Cardiac muscle cell (in vitro differentiated cells and primary cell): ENCODE data around the gene GPR142. TPM values are rescaled to one million over a fixed set of nuclear protein-coding genes. Genes with fewer than 3 reads are reported as not detected.

Experiments
- DNase-seq, 2 donors: peaks; one replicate each; pipeline versions ENCODE4 v3.0.0 to v3.0.0-alpha.2; 2010 to 2017; ENCODE audit warnings: low read depth in 1 of 2, low spot score in 1 of 2
- H3K27ac ChIP-seq: fragments of 200-600 bp; sonication (generic); 2 replicates; pipeline ENCODE4 v1.5.1; 2016
- H3K27me3 ChIP-seq: fragments of 200-600 bp; sonication (generic); 2 replicates; pipeline ENCODE4 v1.6.0; 2016; ENCODE audit warnings: control low read depth
- H3K36me3 ChIP-seq: fragments of 200-600 bp; sonication (generic); 2 replicates; pipeline ENCODE4 v1.5.1; 2016; ENCODE audit warnings: control low read depth
- H3K4me1 ChIP-seq: fragments of 200-600 bp; sonication (generic); 2 replicates; pipeline ENCODE4 v1.8.1; 2017; ENCODE audit warnings: low read depth, mild to moderate bottlenecking, mixed run types
- H3K4me3 ChIP-seq: fragments of 200-600 bp; sonication (generic); 2 replicates; pipeline ENCODE4 v1.5.1; 2016; ENCODE audit warnings: mild to moderate bottlenecking
- H3K9me3 ChIP-seq: fragments of 200-600 bp; sonication (generic); 2 replicates; pipeline ENCODE4 v1.5.1; 2017; ENCODE audit warnings: low read depth, mild to moderate bottlenecking, control low read depth
- polyA plus RNA-seq: library from polyadenylated mRNA; unstranded; fragments of >200 nt; fragmentation: Nextera tagmentation; extraction: Ambion mirVana; gene quantifications from 2 replicates; pipeline ENCODE4 v1.2.1, GENCODE V29; 2016
- total RNA-seq: library from RNA; depleted of rRNA; stranded (reverse); fragments of >200 nt; gene quantifications from 2 replicates; pipeline ENCODE4 v1.2.3, GENCODE V29; 2016
- TF ChIP-seq, protein P1 (sequence below): IDR thresholded peaks from 2 replicates; pipeline ENCODE4 v1.5.1; 2012; ENCODE audit warnings: low read depth, mild to moderate bottlenecking, low read length

The GPR142 gene, protein sequence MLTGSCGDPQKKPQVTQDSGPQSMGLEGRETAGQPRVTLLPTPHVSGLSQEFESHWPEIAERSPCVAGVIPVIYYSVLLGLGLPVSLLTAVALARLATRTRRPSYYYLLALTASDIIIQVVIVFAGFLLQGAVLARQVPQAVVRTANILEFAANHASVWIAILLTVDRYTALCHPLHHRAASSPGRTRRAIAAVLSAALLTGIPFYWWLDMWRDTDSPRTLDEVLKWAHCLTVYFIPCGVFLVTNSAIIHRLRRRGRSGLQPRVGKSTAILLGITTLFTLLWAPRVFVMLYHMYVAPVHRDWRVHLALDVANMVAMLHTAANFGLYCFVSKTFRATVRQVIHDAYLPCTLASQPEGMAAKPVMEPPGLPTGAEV
- total RNA-seq (not detected in 2 replicates), polyA plus RNA-seq (not detected in 2 replicates)

DNA sequence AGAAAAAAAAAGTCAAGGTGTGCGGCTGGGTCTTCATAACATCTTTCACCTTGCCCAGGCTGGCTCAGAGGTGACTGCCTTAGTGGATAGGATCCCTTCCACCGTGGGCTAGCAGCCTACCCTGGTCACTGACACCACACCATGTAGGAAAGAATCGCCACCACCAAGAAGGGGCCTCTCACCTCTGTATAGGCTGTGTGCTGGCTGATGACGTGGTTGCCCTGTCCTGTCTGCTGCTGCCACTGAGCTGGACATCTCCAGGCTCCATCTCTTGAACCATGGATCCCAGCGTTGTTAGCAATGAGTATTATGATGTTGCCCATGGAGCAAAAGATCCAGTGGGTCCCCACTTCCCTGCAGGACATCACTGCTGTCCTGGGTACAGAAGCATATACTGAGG lies at the start of gene GPR142:
GPR142 (plus strand) TSS at position 301 of the 400 bp plus-strand sequence. CDS start 2,035 bp downstream, outside the sequence.
- H3K36me3 ChIP-seq = no peaks in the 10 kb centered on the region
- no peaks in the 10 kb centered on the region for H3K4me1 ChIP-seq
- H3K4me3 ChIP-seq = no peak within 1 kb of the TSS
- TF ChIP-seq, protein P1, sequence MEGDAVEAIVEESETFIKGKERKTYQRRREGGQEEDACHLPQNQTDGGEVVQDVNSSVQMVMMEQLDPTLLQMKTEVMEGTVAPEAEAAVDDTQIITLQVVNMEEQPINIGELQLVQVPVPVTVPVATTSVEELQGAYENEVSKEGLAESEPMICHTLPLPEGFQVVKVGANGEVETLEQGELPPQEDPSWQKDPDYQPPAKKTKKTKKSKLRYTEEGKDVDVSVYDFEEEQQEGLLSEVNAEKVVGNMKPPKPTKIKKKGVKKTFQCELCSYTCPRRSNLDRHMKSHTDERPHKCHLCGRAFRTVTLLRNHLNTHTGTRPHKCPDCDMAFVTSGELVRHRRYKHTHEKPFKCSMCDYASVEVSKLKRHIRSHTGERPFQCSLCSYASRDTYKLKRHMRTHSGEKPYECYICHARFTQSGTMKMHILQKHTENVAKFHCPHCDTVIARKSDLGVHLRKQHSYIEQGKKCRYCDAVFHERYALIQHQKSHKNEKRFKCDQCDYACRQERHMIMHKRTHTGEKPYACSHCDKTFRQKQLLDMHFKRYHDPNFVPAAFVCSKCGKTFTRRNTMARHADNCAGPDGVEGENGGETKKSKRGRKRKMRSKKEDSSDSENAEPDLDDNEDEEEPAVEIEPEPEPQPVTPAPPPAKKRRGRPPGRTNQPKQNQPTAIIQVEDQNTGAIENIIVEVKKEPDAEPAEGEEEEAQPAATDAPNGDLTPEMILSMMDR = no peak
- H3K27ac ChIP-seq = no peak within 1 kb of the TSS
- no peak for DNase-seq
- no peaks in the 10 kb centered on the region for H3K9me3 ChIP-seq
- peaks cover 5% of the 10 kb centered on the region for H3K27me3 ChIP-seq

DNA sequence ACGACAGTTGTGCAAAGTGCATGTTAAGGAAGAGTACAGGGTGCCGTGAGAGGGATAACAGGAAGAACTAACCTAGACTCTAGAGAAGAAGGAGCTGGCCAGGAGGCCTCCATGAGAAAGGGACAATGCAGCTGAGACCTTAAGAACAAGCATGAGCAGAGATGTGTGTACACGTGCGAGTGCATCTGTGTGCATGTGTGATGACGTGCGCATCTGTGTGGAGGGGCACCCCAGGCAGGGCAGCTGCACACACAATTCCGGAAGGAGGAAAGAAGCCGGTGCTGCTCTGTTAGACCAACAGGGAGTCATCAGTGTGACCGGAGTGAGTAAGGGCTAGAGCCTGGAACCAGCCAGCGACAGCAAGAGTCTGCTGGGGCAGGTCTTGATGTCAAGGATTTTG lies 48.9 kb upstream of the GPR142 start:
- Histone ChIP-seq H3K27me3 (peaks cover 6% of the 10 kb centered on the region), H3K4me1 (no peaks in the 10 kb centered on the region), H3K36me3 (no peaks in the 10 kb centered on the region), H3K9me3 (no peaks in the 10 kb centered on the region), H3K27ac (no peak overlapping the region), H3K4me3 (no peak overlapping the region)
- TF ChIP-seq, protein P1 = no peak
- DNase-seq = no peak

DNA sequence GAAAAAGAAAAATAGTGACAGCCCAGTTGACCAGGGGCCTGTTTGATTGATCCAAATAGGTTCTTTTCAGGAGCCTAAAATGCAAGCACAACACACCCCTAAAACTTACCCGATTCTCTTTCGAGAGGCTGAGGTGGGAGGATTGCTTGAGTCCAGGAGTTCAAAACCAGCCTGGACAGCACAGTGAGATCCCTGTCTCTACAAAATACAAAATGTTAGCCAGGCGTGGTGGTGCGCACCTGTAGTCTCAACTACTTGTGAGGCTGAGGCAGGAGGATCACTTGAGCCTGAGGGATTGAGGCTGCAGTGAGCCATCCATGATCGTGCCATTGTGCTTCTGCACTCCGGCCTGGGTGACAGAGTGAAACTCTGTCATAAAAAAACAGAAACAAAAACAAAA lies 42.8 kb upstream of the GPR142 start:
- peaks cover 42% of the 10 kb centered on the region for H3K27me3 ChIP-seq
- no peaks in the 10 kb centered on the region for H3K4me1 ChIP-seq
- no peaks in the 10 kb centered on the region for H3K9me3 ChIP-seq
- H3K27ac ChIP-seq = no peak overlapping the region
- H3K4me3 ChIP-seq = no peak overlapping the region
- TF ChIP-seq, protein P1 = no peak
- H3K36me3 ChIP-seq = no peaks in the 10 kb centered on the region
- no peak for DNase-seq

DNA sequence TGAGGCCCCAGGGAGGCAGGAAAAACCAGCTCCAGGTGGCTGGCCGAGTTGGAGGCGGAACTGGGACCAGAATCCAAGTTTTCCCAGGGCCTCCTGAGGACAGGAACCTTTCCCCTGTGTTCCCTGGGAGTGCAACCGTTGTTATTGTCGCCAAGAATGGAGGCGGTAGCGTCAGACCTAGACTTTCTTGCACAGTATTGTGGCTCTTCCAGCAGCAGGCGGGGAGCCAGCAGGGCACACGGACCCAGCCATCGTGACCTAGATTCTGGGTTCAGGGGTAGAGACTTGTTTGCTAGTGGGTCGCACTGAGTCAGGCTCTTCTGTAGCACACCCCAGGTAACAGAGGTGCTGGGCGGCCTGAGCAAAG lies 41.9 kb upstream of the GPR142 start:
- TF ChIP-seq, protein P1 = no peak
- peaks cover 42% of the 10 kb centered on the region for H3K27me3 ChIP-seq
- no peak for DNase-seq
- no peaks in the 10 kb centered on the region for H3K36me3 ChIP-seq
- H3K4me1 ChIP-seq = no peaks in the 10 kb centered on the region
- no peaks in the 10 kb centered on the region for H3K9me3 ChIP-seq
- no peak overlapping the region for H3K27ac ChIP-seq
- H3K4me3 ChIP-seq = no peak overlapping the region

DNA sequence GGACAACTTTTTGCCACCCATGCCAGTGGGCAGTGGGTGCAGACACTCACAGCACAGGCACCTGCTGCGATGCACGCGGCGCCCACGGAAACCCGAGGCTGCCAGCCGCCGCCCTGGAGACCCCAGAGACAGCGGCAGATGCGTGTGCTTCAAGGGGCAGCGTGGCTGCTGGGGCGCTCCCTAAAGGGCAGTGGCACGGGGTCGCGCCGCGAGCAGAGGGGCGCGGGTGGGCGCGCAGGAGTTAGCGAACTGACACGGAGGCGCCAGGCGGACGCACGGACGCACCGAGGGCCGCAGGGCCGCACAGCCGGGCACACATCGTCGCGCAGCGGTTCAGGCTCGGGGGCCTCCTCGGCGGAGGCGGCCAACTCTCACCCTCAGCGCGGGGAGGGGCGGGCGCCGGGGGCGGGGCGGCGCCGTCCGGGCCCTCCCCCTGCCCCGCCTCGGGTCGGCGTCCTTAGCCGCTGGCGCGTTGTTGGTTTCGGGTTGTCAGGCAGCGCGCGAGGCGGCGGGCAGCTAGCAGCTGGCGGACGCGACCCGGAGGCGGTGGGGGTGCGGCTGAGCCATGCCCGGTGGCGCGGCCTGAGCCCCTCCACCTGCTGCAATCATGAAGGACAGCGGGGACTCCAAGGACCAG lies 41.4 kb upstream of the GPR142 start, which contains the start of gene KIF19:
KIF19 (plus strand) TSS at position 484 of the 637 bp plus-strand sequence; CDS start at position 608, 124 bp downstream.
- Histone ChIP-seq H3K9me3 (no peaks in the 10 kb centered on the region), H3K4me3 (peak within 1 kb of the TSS; percentile 25), H3K36me3 (no peaks in the 10 kb centered on the region), H3K4me1 (no peaks in the 10 kb centered on the region), H3K27ac (no peak within 1 kb of the TSS), H3K27me3 (peaks cover 42% of the 10 kb centered on the region)
- TF ChIP-seq, protein P1 = no peak
- DNase-seq = peak; percentile 22 to 68
